HL-60 (cell line): ENCODE measurements around the gene DNAH7.

Experiments
- GABPA ChIP-seq: IDR thresholded peaks from 2 replicates; pipeline ENCODE4 v1.6.1; 2012; ENCODE audit warnings: low read depth
- POLR2AphosphoS5 ChIP-seq: IDR thresholded peaks from 2 replicates; pipeline ENCODE4 v1.6.1; 2012; ENCODE audit warnings: low read depth
- REST ChIP-seq: IDR thresholded peaks from 2 replicates; pipeline ENCODE4 v1.6.1; 2012; ENCODE audit warnings: low read depth; ENCODE audit not compliant: insufficient replicate concordance

- TF ChIP-seq GABPA, result no peak
- no peak for TF ChIP-seq POLR2AphosphoS5
- TF ChIP-seq REST, result no peak
Observed at GRCh38 chr2:196097864-196098660, 29.4 kb upstream of the DNAH7 start.
